GM21825 (cell line): ENCODE results near the gene TM9SF4.
A peak's percentile ranks its signal among the peaks of the same experiment; 100 is the strongest.
"Not testable (repeated sequence)": the region's sequence is repeated elsewhere in the genome, so short reads cannot be mapped to it uniquely, and the experiment has no call there.

Source experiments
- ATAC-seq: cut with Tn5 transposase; IDR thresholded peaks from one replicate; pipeline ENCODE4 v1.9.1; 2021; ENCODE audit warnings: mild to moderate bottlenecking, moderate library complexity; ENCODE audit not compliant: unreplicated experiment

TM9SF4 gene

GRCh38 chr20:32155017-32155981, 45.8 kb downstream of the TM9SF4 start:
- peak; percentile 53 for ATAC-seq

GRCh38 chr20:32157611-32158010, 48.1 kb downstream of the TM9SF4 start:
- no peak for ATAC-seq

DNA sequence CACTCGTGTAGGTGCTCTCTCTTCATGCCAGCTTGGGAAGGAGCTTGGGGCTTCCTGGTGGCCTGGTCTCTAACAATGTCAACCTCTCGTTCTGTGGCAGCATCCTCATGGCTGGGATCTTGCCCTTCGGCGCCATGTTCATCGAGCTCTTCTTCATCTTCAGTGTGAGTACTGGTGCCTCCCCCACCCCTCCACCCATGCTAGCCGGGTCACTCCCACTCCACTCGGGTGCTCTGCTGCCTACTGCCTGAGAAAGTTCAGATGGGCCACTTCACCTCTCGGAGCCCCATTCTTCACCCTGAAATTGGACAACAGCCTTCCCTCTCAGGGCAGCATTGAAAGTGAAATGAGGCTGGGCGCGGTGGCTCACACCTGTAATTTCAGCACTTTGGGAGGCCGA, 48.8 kb downstream of the TM9SF4 start:
- ATAC-seq, result no peak

- no peak for ATAC-seq
These were observed 49.6 kb downstream of the TM9SF4 start for GRCh38 chr20:32158943-32159660.

- no peak for ATAC-seq
These were observed 50.3 kb downstream of the TM9SF4 start for GRCh38 chr20:32159766-32160221.

DNA sequence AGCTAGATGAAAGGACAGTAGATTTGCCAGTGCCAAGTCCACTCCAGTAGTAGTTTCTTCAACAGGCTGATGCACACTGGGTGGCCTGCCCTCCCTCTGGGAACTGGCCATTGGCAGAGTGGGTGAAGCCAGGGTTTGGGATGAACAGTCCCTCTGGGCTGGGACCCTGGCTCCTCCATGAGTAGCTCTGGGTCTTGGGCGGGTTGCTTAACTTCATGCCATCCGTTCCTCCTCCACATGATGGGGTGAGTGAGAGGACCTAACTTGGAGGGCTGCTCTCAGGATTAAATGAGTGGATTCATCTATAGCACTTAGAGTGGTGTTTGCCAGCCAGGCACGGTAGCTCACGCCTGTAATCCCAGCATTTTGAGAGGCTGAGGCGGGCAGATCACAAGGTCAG, 50.8 kb downstream of the TM9SF4 start:
- ATAC-seq, result no peak

- no peak for ATAC-seq
These were observed 52.8 kb downstream of the TM9SF4 start for GRCh38 chr20:32162351-32162750.

GRCh38 chr20:32163951-32164350, 54.4 kb downstream of the TM9SF4 start:
- no peak for ATAC-seq

- ATAC-seq, result no peak
These were observed 55.6 kb downstream of the TM9SF4 start for GRCh38 chr20:32164984-32165735.

GRCh38 chr20:32165836-32166545, 56.5 kb downstream of the TM9SF4 start:
- no peak for ATAC-seq

- ATAC-seq, result no peak
These were observed 58.0 kb downstream of the TM9SF4 start for GRCh38 chr20:32167552-32167951.

DNA sequence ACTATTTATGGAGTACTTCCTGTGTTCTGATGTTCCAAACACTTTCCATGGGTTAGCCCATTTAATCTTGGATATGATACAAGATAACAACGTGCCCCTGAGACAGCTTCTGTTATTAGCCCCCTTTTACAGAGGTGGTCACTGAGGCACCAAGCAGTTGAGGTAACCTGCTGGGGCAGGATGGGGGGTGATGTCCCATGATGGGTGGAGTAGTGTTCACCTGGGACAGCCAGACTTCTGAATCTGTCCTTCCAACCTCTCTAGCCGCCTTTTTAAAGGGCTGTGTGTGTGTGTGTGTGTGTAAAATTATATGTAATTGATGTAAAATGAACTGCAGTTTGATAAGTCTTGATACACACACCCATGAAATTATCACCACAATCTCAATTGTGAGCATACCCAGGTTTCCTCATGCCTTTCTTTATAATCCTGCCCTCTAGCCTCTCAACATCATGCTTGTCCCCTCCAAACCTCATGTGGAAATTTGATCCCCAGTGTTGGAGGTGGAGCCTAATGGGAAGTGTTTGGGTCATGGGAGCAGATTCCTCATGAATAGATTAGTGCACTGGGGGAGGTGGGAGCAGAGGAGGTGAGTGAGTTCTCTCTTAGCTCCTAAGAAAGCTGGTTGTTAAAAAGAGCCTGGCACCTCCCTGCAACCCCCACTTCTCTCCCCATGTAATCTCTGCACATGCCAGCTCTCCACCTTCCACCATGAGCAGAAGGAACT, 58.8 kb downstream of the TM9SF4 start:
- no peak for ATAC-seq

DNA sequence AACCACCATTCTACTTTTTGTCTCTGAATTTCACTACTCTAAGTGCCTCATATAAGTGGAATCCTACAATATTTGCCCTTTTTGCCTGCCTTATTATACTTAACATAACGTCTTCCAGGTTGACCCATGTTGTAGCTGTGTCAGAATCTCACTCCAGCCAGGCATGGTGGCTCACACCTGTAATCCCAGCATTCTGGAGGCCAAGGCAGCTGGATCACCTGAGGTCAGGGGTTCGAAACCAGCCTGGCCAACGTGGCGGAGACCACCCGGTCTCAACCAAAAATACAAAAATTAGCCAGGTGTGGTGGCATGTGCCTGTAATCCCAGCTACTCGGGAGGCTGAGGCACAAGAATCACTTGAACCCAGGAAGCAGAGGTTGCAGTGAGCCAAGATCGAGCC, 68.2 kb downstream of the TM9SF4 start:
- not testable (repeated sequence) for ATAC-seq

DNA sequence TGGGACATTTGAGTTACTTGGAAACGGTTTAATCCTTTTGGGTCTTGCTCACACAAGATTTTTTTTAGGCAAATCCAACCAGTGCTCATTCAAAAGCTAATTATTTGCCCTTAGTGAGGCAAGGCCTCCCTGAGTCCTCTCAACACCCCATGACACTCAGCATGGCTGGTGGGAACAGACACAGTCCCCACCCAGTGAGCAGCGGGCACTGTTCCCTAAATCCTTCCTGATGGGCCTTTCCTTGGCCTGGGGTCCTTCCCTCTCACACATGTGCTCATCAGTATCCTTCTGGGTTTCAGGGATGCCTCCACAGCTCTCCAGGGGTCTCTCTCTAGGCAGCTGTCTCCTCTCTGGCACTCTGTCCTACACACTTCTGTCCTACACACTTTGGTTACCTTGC, 70.0 kb downstream of the TM9SF4 start:
- no peak for ATAC-seq

- no peak for ATAC-seq
These were observed 70.4 kb downstream of the TM9SF4 start for GRCh38 chr20:32179934-32180333.

DNA sequence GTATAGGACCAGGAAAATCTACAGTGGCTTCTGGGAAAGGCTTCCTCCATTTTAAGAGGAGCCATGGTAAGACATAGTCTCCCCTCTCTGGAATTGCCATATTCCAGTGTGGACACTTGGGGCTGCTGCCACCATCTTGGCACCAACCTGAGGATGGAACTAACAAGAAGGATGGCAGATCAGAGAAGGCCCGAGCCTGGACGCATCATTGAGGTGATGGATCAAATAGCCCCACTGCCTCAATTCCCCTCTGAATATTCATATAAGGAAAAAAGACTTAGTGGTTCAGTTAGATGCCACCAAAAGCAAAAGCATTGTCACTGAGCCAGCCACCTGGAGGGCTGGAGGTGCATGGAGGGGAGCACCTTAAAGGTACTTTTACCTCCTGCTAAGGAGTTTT, 72.1 kb downstream of the TM9SF4 start:
- no peak for ATAC-seq

- ATAC-seq, result no peak
These were observed 74.6 kb downstream of the TM9SF4 start for GRCh38 chr20:32183947-32184635.

DNA sequence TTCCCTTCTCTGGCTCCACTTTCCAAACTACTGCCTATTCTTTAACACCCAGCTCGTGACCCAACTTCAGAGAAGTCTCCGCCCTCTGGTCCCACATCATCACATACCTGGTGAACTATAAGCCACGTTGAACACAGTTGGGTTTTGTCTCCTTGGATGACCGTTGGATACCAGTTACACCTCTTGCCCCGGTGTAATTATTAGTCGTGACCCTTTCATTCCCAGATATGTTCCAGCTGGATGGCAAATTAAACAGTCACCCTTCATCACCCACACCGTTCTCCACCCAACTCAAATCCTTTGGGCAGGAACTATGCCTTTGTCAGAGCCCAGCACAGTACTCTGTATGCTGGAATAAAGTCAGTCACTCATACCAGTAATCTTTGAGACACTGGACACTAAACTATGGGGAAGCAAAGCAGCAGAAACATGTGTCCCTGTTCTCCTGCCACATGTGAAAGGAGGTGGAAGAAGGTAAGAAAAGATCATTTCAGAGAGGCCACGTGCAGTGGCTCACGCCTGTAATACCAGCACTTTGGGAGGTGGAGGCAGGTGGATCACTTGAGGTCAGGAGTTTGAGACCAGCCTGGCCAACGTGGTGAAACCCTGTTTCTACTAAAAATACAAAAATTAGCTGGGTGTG, 75.6 kb downstream of the TM9SF4 start:
- no peak for ATAC-seq

DNA sequence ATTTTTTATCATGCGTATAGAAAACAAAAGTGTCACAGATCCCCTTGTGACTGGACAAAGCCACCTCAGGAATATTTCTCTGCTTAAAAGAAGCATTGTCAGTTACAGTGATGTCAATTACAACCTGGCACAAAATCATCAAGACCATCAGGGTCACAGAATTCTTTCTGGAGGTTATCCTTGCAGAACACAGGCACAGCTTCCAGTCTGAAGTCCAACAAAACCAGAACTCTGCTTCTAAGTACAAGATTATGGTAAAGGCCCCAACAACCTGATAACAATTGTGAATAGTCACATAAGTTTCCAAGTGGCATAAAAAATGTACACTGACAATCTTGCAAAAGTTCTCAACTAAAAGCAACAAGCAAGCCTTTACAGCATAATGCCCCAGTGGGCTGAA, 77.0 kb downstream of the TM9SF4 start:
- ATAC-seq, result no peak
